Left cardiac atrium (tissue), 4 donors: ENCODE measurements around the gene RPH3AL. TPM values are rescaled to one million over a fixed set of nuclear protein-coding genes. Genes with fewer than 3 reads are reported as not detected.
"Not testable (repeated sequence)": the region's sequence is repeated elsewhere in the genome, so short reads cannot be mapped to it uniquely, and the experiment has no call there.

Experiments used
- ATAC-seq, 2 donors: fragments of 200-7000 bp; cut with Tn5 transposase; one replicate each; pipeline ENCODE4 v1.9.1; 2020; ENCODE audit warnings: mild to moderate bottlenecking in 2 of 2, moderate library complexity in 2 of 2
- DNase-seq: peaks from one replicate; pipeline ENCODE4 v3.0.0-alpha.2; 2020
- intact Hi-C, 2 donors: fragments of 100-400 bp; cut with DNase I; formaldehyde crosslinking; loops; one replicate each; pipeline versions ENCODE4 v1.14.1 to v1.15.1; 2022 to 2023
- total RNA-seq, 2 donors: library from RNA; stranded (reverse); fragmentation: NEBNext Ultra II Directional; extraction: Animal tissue kit (Norgen Biotek cat#: 25700); gene quantifications; one replicate each; pipeline ENCODE4 v1.2.1, GENCODE V29; 2021
- donor health status: DM: no; HTN: yes; CAD: no.
- donor health status: DM: no; HTN: yes; CAD: no; lungs with severe emphysema.
- donor health status: DM: yes; HTN: yes; CAD: no.
- donor health status: Dilated cardiomyopathy.

Gene RPH3AL
- total RNA-seq, 2 donors from 2014 or later = 5.9 to 10.9 TPM

GRCh38 chr17:185445-186138 lies 167.0 kb downstream of the RPH3AL start:
- intact Hi-C loops = no loop called here
- no peak for ATAC-seq
- no peak for DNase-seq

GRCh38 chr17:183021-183420 lies 169.6 kb downstream of the RPH3AL start:
- ATAC-seq (no peak), DNase-seq (no peak)
- intact Hi-C loops = no loop called here

GRCh38 chr17:182050-182751 lies 170.4 kb downstream of the RPH3AL start:
- intact Hi-C loops = no loop called here
- ATAC-seq (peak; percentile 12 to 48), DNase-seq (no peak)

GRCh38 chr17:181245-182049 lies 171.2 kb downstream of the RPH3AL start, which contains the start of gene DOC2B:
TSS of gene DOC2B (minus strand) at chr17:181650. CDS start at chr17:181479, 171 bp downstream.
- DNase-seq (peak; percentile 75), ATAC-seq (peak; percentile 76 to 82)
- intact Hi-C loops = no loop called here

GRCh38 chr17:180381-181244 lies 172.0 kb downstream of the RPH3AL start:
- ATAC-seq = peak; percentile 14 to 21
- DNase-seq = peak; percentile 46
- intact Hi-C loops = no loop called here

GRCh38 chr17:179781-180380 lies 172.7 kb downstream of the RPH3AL start:
- intact Hi-C loops = no loop called here
- DNase-seq (no peak), ATAC-seq (peak in 1 of 2 donors; percentile 4)

GRCh38 chr17:179066-179432 lies 173.6 kb downstream of the RPH3AL start:
- intact Hi-C loops = no loop called here
- ATAC-seq = peak in 1 of 2 donors; percentile 57
- peak; percentile 44 for DNase-seq

GRCh38 chr17:178292-179065 lies 174.1 kb downstream of the RPH3AL start:
- intact Hi-C loops = no loop called here
- DNase-seq = no peak
- ATAC-seq = no peak

- DNase-seq (no peak), ATAC-seq (no peak)
- intact Hi-C loops = no loop called here
Measured at GRCh38 chr17:177762-178161, 174.8 kb downstream of the RPH3AL start.

- intact Hi-C loops = no loop called here
- ATAC-seq (no peak), DNase-seq (no peak)
Measured at GRCh38 chr17:177155-177554, 175.5 kb downstream of the RPH3AL start.

GRCh38 chr17:173166-173911 lies 179.3 kb downstream of the RPH3AL start:
- DNase-seq (no peak), ATAC-seq (no peak)
- intact Hi-C loops = no loop called here

GRCh38 chr17:172401-172800 lies 180.2 kb downstream of the RPH3AL start:
- DNase-seq (no peak), ATAC-seq (no peak)
- intact Hi-C loops = no loop called here

- intact Hi-C loops = no loop called here
- no peak for DNase-seq
- ATAC-seq = no peak
Measured at GRCh38 chr17:171871-172270, 180.7 kb downstream of the RPH3AL start.

GRCh38 chr17:170130-170670 lies 182.4 kb downstream of the RPH3AL start:
- ATAC-seq (no peak), DNase-seq (no peak)
- intact Hi-C loops = no loop called here

- DNase-seq, ATAC-seq, intact Hi-C loops: not testable (repeated sequence)
Measured at GRCh38 chr17:168614-169013, 184.0 kb downstream of the RPH3AL start.

- ATAC-seq (no peak), DNase-seq (no peak)
- intact Hi-C loops = no loop called here
Measured at GRCh38 chr17:165939-166338, 186.7 kb downstream of the RPH3AL start.
